GM08714 (cell line): ENCODE data around the gene MGAT1.
A peak's percentile ranks its signal among the peaks of the same experiment; 100 is the strongest.

Experiments
- H3K4me3 ChIP-seq: fragments of 200-500 bp; sonication (Bioruptor generic); 2 replicates; pipeline ENCODE4 v1.5.1; 2014; ENCODE audit warnings: mild to moderate bottlenecking, low read length, inconsistent platforms
- ZNF274 ChIP-seq: IDR thresholded peaks from 2 replicates; pipeline ENCODE4 v1.6.1; 2012; ENCODE audit warnings: mild to moderate bottlenecking, low read depth, low read length

Gene MGAT1

DNA sequence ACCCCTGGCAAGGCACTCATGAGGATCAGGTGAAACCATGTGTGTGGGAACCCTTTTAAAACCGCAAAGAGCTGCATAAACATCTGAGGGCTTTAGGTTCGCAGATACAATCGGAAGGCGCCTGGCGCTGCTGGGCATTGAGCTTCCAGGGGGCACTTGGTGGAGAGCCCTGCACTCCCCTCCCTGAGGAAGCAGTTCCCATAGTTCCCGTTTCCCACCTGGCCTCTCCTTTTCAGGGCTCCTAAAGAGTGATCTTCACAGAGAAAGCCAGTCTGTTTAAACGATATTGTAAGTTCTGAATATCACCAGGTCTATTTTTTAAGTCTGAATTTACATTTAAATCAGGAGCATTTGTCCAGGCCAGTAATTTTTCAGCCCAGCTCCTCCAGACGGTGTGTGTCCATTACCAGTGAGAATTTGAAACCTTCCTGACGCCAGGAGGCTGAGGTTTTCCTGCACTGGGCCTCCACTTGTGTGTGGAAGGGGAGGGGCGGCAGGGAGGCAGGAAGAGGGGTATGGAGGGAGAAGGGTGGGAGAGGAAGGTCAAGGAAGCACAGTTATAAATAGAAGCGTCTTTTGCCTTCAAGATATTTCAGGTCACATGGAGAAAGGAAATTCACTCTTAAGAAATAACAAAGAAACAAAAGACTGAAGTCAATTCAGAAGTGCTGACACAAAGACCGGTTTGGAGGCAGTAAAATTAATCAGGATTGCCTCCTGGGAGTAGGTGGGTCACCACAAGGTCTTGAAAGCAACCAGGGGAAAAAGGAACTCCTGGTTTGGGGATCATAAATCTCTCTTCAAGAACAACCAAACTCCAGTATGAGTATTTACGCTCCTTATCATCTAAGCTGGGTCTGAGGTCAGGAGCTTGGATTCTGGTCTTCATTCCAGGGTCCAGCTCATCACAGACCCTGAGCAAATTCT lies 14.3 kb upstream of the MGAT1 start:
- no peak for TF ChIP-seq ZNF274
- H3K4me3 ChIP-seq = peak overlapping the region; percentile 3; the same call in 1 of the 2 replicates

DNA sequence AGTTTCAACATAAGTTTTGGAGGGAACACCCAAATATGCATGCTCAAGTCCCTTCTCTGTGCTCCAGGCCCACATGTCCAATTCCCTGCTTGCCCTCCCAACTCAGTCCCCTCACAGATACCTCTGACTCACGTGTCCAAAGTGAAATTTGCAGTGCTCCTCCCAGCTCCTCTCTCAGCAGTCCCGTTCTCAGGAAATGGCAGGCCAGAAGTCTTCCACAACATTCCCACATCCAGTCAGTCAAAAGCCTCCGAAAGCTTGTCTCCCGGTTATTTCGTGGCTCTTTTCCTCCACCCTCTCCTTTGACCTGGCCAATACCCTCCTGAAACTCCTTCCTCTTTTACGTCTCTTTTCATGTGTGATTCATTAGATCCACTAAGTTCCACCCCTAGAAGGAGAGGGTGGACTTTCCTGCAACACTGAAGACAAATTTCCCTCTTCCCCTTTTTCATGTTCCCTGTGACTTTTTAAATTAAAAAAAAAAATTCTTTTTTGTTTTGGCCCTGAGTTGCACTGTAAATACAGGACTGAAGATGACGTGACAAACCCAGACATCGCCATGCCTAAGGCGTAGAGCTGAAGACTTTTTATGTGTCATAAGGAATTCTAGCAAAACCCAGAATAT lies 12.8 kb upstream of the MGAT1 start:
- TF ChIP-seq ZNF274 = no peak
- no peak overlapping the region for H3K4me3 ChIP-seq

DNA sequence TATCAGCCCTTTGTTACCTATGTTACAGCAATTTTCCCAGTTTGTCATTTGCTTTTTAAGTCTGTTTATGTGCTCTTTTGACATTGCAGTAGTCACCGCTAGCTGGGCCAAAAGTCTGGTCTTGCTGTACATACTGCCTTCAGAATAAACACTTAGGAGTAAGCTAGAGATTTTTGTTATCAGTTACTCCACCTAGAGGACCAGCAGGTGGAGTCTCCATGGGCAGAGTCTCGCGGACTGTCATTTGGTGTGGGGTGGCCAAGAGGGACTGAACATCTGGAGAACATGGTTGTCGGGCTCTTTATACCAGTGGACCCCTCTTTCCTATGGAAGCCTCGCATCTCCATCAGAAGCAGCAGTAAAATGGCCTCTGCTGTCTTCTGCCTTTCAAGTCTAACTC lies 10.8 kb upstream of the MGAT1 start:
- no peak overlapping the region for H3K4me3 ChIP-seq
- TF ChIP-seq ZNF274 = no peak

DNA sequence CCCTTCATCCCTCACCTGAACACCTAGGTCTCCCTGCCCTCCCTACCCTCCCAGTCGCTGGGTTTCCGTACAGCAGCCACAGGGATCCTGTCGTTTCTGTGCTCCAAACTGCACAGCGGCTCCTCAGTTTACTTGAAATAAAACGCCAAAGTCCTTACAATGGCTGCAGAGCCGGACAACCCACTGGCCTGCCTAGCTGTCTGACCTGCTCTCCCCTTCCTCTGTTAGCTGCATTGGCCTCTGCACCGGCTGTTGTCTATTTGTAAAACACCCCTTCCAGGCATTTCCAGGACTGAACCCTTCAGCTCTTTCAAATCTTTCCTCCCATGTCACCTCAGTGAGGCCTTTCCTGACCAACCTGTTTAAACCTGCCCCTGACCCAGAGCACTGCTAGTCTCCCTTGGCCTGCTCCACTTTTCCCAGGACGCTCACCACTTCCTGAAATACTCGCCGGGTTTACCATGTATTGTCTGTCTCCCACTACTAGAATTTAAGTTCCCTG lies 9.1 kb upstream of the MGAT1 start:
- H3K4me3 ChIP-seq = peak overlapping the region; percentile 72; the same call in 1 of the 2 replicates
- TF ChIP-seq ZNF274 = no peak

DNA sequence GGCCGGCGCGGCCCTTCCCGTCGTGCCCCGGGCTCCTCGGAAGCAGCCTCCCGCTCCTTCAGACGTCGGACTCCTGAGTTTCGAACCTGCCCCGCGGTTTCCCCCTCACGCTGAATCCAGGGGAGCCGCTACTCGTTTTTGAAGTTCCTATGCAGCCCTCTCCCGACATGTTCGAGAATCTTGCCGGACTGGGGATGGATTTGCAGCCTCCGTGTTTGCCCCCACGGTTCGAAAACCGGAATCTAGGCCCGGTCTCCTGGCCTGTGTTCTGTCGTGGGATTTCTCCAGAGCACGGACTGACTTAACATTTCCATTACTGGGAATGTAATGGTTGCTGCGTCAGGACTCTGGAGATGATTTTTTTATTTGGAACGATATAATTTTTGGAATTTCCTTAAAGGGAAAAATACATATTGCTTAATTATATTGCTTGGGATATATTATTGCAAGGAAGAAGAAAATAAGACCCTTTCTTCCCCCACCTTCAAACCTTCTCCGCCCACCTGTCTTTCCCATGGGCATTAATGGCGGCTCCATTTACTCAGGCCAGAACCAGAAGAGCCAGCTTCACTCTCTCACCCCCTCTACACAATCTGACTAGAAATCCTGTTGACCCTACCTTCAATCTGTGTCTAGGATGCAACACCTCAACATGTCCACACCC lies 8.5 kb upstream of the MGAT1 start:
- peak overlapping the region; percentile 72 for H3K4me3 ChIP-seq
- TF ChIP-seq ZNF274 = no peak

DNA sequence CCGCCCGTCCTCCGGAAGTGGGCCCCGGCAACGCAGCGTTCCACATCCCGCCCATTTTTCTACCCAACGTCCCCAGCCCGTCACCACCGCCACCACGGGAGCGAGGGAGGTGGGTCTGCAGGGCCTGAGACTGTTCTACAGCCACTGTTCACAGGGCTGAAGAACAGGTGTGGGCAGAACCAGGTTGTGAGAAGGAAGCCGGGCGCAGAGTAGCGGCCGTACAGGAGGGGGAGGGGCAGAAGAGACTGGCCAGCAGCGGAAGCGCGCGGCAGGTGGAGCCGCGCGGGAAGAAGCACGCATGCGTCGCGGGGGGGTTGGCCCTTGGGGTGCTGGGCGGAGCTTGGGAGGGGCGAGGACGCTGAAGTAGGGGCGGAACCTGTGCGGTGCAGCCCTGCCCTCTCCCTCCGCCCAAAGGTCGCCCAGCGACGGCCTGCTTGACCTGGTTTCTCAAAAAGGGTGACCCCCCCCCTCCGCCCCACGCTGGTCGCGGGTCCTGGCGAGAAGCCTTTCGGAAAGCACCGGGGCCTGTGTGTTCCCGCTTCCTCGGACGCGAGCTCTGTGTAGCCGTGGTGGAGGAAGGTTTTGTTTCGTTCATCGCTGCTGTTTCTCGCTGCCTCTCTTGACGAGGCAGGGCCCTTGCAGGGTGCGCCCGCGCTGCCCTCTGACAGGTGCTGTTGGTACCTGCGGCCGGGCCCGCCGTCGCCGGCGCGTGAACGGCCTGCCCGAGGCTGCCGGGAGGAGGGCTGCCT lies 7.8 kb upstream of the MGAT1 start:
- peak overlapping the region; percentile 74; the same call in 1 of the 2 replicates for H3K4me3 ChIP-seq
- TF ChIP-seq ZNF274 = no peak

DNA sequence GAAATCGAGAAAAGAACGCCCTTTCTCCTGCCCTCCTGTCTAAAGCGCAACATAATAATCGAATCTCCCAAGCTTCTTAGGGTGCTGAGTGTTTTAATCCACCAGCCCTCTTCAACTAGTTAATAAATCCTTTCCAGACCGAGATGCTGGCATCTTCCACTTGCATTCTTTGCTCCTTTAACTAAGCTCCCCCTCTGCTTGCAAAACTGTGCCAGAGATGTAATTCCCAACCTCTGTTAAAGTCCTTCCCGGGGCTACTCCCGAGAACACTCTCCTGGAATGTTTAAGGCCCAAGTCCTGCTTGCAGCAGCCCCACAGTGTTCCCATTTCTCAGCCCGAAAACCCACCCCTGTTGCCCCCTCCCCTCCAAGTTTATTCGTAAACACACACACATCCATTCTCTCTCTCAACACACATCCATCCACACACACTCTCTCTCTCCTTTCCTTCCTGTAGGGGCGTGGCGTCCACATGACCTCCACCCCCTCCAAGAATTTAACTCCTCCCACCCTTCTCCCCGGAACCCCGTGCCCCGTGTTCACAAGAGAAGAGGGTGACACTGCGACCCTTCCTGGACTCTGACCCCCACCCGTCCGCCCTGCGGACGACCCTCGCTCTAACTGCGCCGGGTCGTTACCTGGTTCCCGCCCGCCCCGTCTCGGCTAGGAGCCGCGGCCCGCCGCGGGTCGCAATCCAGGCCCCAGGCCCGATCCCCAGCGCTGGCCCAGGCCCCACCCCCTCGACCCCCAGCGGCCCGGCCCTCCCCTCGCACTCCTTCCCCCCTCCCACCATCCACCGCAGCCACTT lies 7.0 kb upstream of the MGAT1 start:
- no peak for TF ChIP-seq ZNF274
- peak overlapping the region; percentile 96 for H3K4me3 ChIP-seq

DNA sequence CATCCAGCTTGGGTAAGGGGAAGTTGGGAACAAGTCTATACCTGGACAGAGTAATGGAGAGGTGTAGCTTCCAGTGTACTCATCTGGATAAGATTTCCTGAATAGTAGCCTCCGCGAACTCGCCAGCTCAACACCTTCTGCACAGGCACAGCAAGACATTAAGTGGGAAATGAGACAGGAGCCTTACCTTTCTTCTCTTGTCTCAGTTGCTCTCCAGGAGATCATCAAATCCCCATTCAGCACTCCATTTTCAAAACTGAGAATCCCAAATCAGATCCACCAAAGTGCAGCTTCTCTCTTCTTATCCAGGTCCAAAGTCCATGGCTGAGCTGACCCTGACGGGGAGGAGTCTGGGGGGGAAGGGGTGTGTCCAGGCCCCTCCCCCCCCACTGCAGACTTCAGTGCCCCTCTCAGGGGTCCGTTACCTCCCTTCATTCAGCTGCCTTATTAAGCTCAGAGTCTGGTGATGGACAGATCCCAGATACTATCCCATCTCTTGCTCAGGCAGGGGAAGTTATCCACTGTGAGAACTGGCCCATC lies 5.9 kb upstream of the MGAT1 start:
- peak overlapping the region; percentile 96; the same call in 1 of the 2 replicates for H3K4me3 ChIP-seq
- TF ChIP-seq ZNF274 = no peak

DNA sequence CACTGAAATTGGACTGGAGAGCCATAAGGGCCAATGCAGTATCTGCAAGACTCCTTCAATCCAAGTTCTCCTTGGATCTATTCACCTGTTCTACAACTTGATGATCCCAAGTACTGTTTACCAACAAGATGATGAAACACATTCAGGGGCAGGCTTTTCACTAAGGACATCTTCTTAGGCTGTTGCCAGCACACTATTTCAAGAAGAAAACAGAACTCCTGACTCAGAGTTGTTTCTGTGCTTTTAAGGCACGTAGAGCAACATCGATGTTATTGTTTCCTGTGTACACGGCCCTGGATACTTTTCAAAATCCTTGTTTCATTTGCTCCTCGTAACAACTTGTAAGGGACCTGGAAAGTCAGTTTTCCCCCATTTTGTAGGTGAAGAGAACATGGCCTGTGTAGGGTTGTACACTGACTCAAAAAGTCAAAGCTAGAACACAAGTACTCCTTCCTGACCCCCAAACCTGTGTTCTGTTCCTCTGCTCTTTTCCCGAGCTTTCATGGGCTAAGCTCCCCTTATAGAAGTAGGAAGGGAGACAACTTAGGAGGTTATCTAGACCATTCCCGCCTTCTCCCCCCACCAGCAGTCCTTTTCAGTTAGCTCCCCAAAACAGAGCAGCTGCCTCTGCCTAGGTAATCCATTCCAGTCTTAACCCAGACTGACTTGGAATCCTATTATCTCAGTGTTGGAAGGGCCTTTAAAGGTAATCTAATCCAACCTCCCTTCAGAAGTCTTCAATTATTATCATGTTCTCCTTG lies 5.2 kb upstream of the MGAT1 start:
- no peak for TF ChIP-seq ZNF274
- H3K4me3 ChIP-seq = peak overlapping the region; percentile 96; the same call in 1 of the 2 replicates

DNA sequence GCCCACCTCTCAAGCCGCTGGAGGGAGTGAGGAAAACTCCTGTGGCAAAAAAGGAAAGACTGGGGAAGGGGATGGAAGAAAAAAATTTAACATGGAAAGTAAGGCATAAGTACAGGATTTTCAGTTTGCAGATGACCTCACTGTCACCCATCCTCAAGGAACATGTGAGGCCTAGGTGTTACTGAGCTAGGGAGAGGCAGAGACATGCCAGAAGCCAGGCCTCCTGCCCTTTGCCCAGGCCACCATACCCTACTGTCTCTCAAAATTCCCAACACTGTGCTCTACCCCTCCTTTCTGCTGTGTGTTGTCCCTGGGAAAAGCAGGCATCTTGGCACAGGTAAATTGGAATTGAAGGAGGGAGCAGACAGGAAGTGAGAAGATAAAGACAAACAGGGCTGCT lies 4.4 kb upstream of the MGAT1 start:
- peak overlapping the region; percentile 96; the same call in 1 of the 2 replicates for H3K4me3 ChIP-seq
- no peak for TF ChIP-seq ZNF274

DNA sequence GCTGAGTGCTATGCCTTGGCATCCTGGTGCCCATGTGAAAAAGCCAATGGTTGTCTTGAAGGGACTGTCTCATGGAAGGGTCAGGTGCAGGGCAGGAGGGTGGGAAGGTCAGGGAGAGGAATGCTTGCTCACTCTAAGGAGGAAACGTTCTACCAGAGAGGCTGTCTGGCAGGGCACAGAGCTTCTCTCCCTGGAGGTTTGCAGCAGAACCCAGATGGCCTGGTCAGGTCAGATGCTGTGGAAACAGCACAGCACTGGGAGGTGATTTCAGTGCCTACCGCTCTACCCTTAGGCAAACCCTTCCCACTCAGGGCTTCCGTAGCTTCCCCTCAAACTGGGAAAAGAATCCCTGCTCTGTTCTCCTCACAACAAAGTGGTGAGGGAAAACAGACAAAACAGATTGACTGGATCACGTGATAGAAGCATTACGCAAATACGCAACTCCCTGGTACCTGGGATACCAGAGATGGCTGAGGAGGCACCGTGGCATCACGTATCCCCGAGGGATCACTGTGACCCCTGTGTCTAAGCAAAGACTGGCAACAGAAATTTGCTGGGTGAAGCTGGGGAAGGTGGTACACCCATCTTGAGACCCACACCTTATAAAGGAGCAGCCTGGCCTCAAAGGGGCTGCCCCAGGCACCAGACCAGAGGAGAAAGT lies 3.9 kb upstream of the MGAT1 start:
- peak overlapping the region; percentile 96; the same call in 1 of the 2 replicates for H3K4me3 ChIP-seq

More for the DNA sequence above, 3.9 kb upstream of the MGAT1 start:
- TF ChIP-seq ZNF274 = no peak
